GM18867 (cell line): ENCODE measurements around the gene PLAC8.
"Not testable (repeated sequence)": the region's sequence is repeated elsewhere in the genome, so short reads cannot be mapped to it uniquely, and the experiment has no call there.

Source experiments
- ATAC-seq: cut with Tn5 transposase; IDR thresholded peaks from one replicate; pipeline ENCODE4 v1.9.1; 2021; ENCODE audit warnings: mild to moderate bottlenecking, moderate library complexity; ENCODE audit not compliant: unreplicated experiment

Gene PLAC8

GRCh38 chr4:83114576-83114975 is at the start of gene PLAC8:
Gene PLAC8, minus strand, starts transcription at chr4:83114729. Its CDS starts 6,808 bp downstream, at chr4:83107921.
- ATAC-seq, result peak; percentile 37

DNA sequence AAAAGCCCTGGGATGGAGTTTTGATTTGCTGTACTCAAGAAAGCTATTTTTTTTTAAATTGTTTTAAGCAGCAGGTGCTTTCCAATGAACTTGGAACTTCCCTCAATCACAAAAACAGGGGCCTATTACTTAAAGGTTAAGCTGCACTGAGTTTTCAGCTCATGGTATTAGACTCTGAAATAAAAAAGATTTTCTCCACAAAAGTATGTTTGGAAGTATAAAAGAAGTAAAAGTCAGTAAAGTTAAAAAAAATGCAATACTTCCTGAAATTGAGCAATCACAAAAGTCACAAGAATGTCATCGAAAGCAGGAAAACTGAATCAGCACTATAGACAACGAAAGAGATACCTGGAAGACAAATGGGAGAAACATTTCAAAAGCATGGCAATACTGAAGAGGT is 38.9 kb upstream of the PLAC8 start:
- ATAC-seq, result no peak

DNA sequence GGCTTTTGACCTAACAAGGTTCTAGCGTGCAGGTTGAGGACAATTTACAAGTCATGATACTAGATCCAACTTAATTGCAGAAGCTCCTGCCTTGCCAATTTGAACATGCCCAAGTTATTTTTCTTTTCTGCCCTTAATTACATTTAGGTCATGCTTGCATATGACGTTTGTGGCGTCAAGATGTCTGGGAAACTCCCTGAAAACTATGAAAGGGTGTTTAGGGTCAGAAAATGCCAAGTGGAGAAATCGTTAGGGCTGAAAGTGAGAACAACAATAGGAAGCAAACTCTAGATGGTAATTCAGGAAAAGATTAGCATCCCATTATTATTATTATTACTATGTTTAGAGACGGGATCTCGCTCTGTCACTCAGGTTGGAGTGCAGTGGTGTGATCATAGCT is 38.2 kb upstream of the PLAC8 start:
- ATAC-seq, result no peak

GRCh38 chr4:83151651-83152050 is 37.1 kb upstream of the PLAC8 start:
- ATAC-seq, result no peak

DNA sequence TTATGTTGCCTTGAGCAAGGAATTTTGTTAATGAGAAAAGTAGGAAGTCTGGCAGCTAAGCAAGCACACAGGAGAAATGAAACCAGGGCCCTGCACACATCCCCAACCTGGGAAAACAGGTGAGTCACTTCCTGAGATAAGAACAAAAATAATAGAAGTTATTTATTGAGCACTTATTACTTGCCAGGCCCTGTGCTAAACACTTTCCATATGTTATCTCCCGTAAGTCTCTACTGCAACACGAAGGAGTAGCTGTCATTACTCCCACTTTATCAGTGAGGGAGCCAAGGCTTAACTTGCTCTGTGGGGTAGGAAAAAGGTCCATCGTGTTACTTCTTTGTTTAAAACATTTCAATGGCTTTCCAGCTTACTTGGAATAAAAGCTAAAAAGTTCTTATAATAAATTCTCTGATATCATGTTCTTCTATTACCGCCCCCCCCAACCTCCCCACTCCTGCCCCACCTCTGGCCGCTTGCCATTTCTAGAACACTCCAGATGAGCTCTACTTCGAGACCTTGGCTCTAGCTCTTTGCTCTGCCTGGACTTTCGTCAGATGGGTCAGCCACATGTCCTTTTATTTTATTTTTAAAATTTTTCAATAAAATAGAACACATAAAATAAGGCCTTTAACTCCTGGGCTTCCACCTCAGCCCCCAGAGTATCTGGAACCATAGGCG is 36.3 kb upstream of the PLAC8 start:
- ATAC-seq, result no peak

DNA sequence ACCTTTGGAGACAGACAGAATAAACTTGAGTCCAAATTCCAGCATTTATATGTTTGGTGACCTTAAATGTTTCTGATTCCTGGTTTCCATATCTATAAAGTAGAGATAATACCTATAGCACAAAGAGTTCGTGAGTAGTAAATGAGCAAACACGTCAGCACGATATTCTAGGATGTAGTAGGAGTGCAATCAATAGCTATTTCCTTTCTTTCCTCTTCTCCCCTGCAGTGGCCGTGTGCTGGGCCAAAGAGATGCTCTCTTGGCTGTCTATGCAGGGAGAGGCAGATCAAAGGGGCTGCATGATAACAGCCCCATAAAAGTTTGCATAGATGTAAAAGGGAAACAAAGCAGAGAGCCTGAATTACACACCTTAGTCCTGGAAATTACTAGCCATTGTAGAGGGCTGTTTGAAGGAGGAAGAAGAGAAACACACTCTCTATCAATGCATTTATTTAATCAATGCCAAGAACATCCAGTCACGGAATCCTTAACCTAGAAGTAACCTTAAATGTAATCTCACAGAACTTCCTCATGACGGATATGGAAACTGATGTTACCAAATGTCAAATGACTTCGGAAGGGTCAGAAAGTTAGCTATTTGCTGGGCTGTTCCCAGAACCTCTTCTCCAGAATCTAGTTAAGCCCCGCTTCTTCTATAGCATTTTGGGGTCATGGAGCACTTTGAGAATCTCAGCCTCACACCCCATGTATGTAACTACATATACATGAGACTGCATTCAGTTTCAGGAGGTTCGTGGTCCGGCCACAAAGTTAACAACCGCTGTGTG is 35.5 kb upstream of the PLAC8 start:
- ATAC-seq, result no peak

- no peak for ATAC-seq
These were observed 32.3 kb upstream of the PLAC8 start for GRCh38 chr4:83146841-83147240.

DNA sequence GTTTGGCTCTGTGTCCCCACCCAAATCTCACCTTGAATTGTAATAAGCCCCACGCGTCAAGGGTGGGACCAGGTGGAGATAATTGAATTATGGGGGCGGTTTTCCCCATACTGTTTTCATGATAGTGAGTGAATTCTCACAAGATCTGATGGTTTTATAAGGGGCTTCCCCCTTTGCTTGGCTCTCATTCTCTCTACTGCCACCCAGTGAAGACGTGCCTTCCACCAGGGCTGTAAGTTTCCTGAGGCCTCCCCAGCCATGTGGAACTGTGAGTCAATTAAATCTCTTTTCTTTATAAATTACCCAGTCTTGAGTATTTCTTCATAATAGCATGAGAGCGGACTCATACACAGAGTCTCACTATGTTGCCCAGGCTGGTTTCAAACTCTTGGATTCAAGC is 31.2 kb upstream of the PLAC8 start:
- ATAC-seq, result not testable (repeated sequence)

DNA sequence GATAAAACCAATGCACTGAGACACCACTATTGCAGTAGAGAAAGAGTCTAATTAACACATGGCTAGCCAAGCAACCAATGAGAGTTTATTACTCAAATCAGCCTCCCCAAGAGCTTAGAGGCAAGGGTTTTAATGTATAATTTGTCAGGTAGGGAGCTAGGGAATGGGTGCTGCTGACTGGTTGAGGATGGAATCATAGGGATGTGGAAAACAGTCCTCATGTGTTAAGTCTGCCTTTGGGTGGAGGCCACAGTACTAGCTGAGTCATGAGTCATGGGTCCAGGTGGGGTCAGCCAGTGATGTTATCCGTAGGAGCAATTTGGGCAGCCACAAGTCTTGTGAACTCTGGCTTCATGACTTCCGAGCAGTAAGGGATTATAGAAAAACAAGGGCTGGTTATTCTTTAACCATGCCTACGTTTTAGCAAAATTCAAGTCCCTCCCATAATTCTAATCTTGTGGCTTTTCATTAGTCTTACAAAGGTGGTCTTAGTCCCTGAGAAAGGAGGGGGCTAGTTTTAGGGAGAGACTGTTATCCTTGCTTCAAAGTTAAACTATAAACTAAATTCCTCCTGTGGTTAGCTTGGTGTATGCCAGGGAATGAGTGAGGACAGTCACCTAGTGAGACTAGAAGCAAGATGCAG is 25.1 kb upstream of the PLAC8 start:
- no peak for ATAC-seq

DNA sequence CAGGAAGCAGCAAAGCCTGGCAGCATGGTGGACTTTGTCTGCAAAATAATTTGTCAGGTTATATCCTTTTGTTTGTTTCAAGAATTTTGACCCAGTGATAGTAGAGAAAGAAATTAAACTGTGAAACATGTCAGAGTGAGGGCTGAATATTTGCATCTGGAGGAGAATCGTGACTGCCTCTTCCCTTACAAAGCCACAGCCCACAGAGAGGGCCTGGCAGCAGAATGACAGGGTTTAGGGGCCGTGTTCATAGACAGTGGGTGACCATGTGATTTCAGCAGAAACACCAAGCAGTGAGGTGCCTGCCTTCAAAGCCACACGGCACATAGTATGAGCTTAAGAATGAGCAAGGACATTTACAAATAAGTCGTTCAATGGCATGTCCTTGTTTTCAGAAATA is 24.4 kb upstream of the PLAC8 start:
- no peak for ATAC-seq

DNA sequence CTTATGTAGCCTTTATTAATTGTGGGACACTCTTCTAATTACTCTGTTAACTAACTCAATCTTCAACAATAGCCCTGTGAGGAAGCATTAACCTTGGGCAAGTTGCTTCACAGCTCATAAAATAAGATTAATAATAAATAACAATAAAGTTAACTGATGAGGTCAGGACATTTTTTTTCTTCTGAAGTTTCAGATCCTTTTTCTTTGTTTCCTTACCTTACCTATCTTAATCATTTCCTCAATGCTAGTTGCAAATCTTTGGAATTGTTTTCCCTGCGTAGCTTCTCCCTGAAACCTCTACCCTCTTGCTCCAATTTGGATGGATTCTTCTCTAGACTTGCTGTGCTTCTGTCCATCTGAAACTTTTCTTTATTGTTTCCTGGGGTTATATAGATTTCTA is 17.5 kb upstream of the PLAC8 start:
- no peak for ATAC-seq

GRCh38 chr4:83129264-83129663 is 14.7 kb upstream of the PLAC8 start:
- no peak for ATAC-seq

DNA sequence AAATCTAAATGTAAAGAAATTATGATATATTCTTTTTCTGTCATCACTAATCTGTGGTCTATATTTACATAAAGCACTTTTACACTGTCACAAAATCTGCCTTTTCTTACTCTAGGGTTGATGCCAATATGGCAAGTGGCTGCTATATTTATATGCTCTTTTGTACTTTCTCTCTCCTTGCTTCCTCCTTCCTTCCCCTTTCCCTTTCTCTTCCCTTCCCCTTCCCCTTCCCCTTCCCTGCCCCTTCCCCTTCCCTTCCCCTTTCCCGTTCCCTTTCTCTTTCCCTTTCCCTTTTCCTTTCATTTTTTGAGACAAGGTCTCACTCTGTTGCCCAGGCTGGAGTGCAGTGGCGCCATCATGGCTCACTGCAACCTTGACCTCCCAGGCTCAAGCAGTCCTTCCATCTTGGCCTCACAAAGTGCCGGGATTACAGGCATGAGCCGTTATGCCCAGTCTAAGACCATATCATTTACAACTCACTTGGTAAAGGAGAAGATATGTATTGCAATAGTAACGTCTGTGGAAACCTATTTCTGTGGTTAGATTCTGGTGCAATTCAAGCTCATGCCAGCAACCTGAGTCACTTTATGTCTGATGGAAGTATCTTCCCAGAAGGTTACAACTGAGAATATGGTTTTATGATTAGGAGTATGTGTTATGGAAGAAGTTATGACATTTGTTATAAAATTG is 13.9 kb upstream of the PLAC8 start:
- ATAC-seq, result no peak

DNA sequence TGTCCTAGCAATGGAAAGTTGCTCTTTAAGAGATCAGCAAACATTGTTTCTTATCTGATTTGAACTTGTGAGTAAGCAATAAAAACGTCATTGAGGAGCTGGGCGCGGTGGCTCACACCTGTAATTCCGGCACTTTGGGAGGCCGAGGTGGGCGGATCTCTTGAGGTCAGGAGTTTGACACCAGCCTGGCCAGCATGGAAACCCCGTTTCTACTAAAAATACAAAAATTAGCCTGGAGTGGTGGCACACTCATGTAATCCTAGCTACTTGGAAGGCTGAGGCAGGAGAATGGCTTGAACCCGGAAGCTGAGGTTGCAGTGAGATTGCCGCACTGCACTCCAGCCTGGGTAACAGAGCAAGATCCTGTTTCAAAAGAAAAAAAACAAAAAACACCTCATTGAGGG is 11.2 kb upstream of the PLAC8 start:
- no peak for ATAC-seq

- ATAC-seq, result peak; percentile 50
These were observed 9.7 kb upstream of the PLAC8 start for GRCh38 chr4:83124111-83124780.

DNA sequence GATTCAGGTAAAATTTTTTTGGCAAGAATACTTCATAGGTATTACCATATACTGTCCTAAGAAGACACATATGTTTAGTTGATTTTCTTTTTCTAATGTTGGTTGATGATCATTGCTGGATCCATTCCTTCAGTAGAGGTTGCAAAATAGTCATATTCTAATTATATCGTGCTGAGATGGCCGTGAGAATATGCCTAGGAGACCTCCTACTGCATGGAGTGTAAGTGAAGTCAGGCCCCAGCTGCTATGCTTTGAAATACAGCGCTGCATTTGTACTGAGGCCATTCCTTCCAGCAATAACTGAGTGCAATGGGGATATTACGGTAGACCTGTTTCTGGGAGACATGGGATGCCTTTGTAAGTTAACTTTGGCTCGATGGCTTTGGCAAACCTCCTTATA is 6.7 kb upstream of the PLAC8 start:
- no peak for ATAC-seq

DNA sequence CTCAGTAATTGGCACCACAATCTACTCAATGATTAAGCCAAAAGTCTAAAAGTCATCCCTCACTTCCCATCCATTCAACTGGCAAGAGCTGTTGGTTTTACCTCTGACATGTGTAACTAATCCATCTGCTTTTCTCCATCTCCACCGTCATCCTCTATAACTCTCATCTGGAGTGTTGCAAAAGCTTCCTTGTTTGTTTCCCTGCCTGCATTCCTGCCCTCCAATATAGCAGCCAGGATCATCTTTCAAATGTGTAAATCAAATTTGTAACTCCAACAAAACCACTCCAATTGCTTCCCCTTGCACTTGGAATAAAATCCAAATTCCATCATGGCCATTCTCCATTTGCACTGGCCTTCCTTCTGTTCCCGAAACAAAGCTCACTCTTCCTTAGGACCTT is 4.3 kb upstream of the PLAC8 start:
- ATAC-seq, result no peak

- ATAC-seq, result no peak
These were observed 1.2 kb upstream of the PLAC8 start for GRCh38 chr4:83115656-83116285.

DNA sequence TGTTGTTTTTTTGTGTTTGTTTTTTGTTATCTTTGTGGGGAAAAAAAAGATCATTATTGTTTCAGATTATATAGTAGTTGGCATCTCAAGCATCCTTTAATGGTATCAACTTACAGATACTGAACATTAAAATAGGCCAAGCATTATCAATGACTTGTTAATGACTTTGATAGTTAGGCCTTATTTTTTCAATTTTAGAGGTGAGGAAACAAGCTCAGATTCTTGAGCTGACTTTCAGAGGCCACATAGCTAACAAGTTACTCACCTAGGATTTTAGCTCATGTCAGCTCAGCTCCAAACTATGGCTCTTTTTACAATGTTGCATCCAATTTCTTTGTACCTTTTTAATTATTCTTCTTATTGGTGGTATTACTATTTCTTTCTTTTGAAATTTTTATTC is 471 bp upstream of the PLAC8 start:
- ATAC-seq, result no peak

DNA sequence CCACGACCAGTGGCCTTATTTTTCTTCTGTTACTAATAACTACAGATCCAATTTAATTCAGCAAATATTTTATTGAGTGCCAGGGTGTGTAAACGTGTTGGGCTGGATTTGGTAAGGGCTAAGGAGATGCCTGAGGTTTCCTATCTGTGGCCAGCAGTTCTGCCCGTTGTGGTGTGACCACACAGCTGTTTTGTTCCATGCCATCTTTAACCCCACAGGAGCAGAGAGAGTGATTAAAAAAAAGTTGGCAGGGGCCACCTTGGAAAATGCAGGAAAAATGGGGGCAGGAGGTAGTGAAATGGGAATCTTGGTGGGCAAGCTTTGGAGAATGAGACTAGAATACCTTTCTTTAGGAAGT is 1.1 kb downstream of the PLAC8 start:
- ATAC-seq, result no peak
